Effector memory CD4-positive, alpha-beta T cell (primary cell): Measurements from ENCODE around the gene NCOA7.

Experiments used
- DNase-seq, 3 donors: peaks; one replicate each; pipeline ENCODE4 v3.0.0-alpha.2; 2020
- H3K27ac ChIP-seq: 2 replicates; pipeline ENCODE4 v1.7.0; 2013; ENCODE audit warnings: mild to moderate bottlenecking, low read length, moderate library complexity; ENCODE audit not compliant: insufficient read depth, poor library complexity, severe bottlenecking
- H3K27me3 ChIP-seq: replicated peaks from 2 replicates; pipeline ENCODE4 v1.7.0; 2013; ENCODE audit warnings: mild to moderate bottlenecking, low read length; ENCODE audit not compliant: insufficient read depth, control insufficient read depth, poor library complexity, severe bottlenecking
- H3K36me3 ChIP-seq: 2 replicates; pipeline ENCODE4 v1.7.0; 2013; ENCODE audit warnings: mild to moderate bottlenecking, low read length, moderate library complexity; ENCODE audit not compliant: control insufficient read depth, insufficient read depth
- H3K4me1 ChIP-seq: 2 replicates; pipeline ENCODE4 v1.7.0; 2013; ENCODE audit warnings: low read length, mild to moderate bottlenecking; ENCODE audit not compliant: control insufficient read depth, insufficient read depth, poor library complexity, severe bottlenecking
- H3K4me3 ChIP-seq: 2 replicates; pipeline ENCODE4 v1.7.0; 2013; ENCODE audit warnings: low read length, low read depth, mild to moderate bottlenecking; ENCODE audit not compliant: insufficient read depth, poor library complexity, severe bottlenecking
- H3K9me3 ChIP-seq: 2 replicates; pipeline ENCODE4 v1.7.0; 2013; ENCODE audit warnings: mild to moderate bottlenecking, low read length, moderate library complexity; ENCODE audit not compliant: control insufficient read depth
- total RNA-seq, 3 donors: gene quantifications; one replicate each; lab custom pipeline; 2026; lab: John Stamatoyannopoulos, UW

The NCOA7 gene
- 57.9 to 74.9 (median 68.3) reads per million in 3 donors for total RNA-seq

DNA sequence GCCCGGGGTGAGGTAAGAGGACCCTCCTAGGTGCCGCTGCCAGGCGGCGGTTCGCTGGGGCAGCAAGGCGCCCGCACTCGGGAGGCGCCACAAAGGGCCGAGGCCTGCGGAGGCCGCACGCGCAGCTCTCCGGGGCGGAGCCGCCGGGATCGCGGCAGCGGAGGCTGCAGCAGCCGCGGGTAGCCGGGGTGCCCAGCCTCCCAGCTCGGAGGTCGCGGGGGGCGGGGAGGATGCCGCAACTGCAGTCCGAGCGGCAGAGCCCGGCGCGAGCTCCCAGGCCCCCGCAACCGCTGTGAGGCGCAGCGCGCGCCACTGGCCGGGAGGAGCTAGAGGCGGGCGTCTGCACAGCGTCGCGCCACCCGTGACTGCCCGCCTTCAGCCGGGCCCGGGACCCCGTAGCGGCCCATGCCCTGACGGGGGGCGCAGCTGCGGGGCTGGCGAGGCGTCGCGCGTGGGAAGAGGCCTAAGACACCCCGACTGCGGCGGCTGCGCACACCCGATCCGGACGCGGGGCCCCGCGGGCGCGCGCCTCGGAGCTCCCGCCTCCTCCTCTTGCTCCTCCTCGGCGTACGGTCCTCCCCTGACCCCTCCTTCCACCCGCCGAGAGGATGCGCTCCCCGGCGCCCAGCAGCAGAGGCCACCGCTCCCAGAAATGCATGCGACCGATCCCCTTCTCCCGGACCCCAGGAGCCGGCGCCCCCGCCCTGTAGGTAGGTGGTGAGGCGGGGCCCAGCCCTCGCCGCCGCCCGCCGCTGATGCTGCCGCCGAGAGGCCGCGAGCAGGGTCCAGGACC, at the start of gene NCOA7:
Gene NCOA7 (plus strand): TSS at position 603 of the 793 bp plus-strand sequence. CDS start 24,395 bp downstream, outside the sequence.
- H3K4me3 ChIP-seq: peak within 1 kb of the TSS; percentile 90
- H3K27ac ChIP-seq: peak within 1 kb of the TSS; percentile 86
- peaks cover 29% of the 10 kb centered on the region for H3K4me1 ChIP-seq
- peak; percentile 64 to 73 (median 65) for DNase-seq
- H3K9me3 ChIP-seq: no peaks in the 10 kb centered on the region
- no peaks in the 10 kb centered on the region for H3K27me3 ChIP-seq
- no peaks in the 10 kb centered on the region for H3K36me3 ChIP-seq

DNA sequence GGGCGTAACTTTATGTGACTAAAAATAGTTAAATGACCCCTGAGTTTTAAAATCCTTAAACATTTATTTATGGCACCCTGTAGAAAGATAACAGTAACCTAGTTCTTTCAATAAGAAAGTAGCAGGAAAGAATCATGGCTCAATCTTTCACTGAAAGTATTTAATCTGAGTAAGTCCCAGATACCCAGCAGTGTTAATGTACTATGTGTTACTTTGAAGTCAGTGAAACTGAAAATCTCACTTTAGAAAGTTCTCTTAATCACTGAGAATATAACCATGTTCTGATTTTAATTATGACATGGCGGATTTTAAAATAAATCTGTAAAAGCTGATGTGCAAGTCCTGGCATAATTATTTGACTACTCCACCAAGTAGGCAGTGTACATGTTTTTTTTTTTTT, 49.4 kb upstream of the NCOA7 start:
- Histone ChIP-seq H3K4me3 (no peak overlapping the region), H3K9me3 (no peaks in the 10 kb centered on the region), H3K27ac (no peak overlapping the region), H3K4me1 (no peaks in the 10 kb centered on the region), H3K27me3 (peaks cover 4% of the 10 kb centered on the region), H3K36me3 (no peaks in the 10 kb centered on the region)
- no peak for DNase-seq

GRCh38 chr6:125742024-125742423, 48.7 kb upstream of the NCOA7 start:
- no peak overlapping the region for H3K27ac ChIP-seq
- H3K27me3 ChIP-seq: peaks cover 10% of the 10 kb centered on the region
- no peaks in the 10 kb centered on the region for H3K36me3 ChIP-seq
- no peak for DNase-seq
- H3K4me3 ChIP-seq: no peak overlapping the region
- no peaks in the 10 kb centered on the region for H3K9me3 ChIP-seq
- no peaks in the 10 kb centered on the region for H3K4me1 ChIP-seq

GRCh38 chr6:125742464-125743120, 48.2 kb upstream of the NCOA7 start:
- Histone ChIP-seq H3K36me3 (no peaks in the 10 kb centered on the region), H3K4me1 (no peaks in the 10 kb centered on the region), H3K9me3 (no peaks in the 10 kb centered on the region), H3K27me3 (peaks cover 10% of the 10 kb centered on the region), H3K4me3 (no peak overlapping the region), H3K27ac (no peak overlapping the region)
- DNase-seq: no peak

GRCh38 chr6:125743604-125744003, 47.2 kb upstream of the NCOA7 start:
- Histone ChIP-seq H3K27ac (no peak overlapping the region), H3K4me3 (no peak overlapping the region), H3K36me3 (no peaks in the 10 kb centered on the region), H3K4me1 (peaks cover 9% of the 10 kb centered on the region), H3K27me3 (peaks cover 15% of the 10 kb centered on the region), H3K9me3 (no peaks in the 10 kb centered on the region)
- no peak for DNase-seq

DNA sequence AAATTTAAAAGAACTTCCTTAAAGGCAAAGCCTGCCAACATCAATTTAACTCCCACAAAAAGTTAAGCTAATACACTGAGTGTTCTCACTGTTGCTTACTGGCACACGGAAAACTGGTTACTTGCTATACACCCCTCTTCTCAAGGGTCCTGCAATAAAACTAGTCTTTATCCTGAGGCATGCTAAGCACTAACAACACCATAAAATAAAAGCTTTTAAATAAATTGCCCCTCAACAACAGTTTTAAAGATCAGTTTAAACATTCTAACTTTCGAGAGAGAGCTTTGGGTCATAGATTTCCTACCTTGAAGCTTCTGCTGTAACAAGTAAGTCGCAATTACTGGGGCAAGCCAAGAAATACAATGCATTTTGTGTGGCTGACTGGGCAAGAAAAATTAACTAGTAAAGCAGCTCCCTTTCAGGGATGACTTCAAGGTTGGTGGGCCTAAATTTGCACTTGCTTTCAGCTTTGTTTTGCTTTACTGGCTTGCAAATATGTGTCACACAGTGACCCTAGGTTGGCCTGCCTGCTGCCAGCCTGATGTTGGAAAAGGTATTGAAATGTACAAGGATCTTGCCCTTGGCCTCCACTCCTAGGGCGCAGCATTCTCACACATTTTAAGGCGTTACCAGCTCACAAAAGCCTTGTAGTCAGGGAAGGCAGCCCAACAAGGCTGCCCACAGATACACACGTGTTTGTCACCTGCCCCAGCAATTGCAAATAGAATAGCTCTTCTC, 45.3 kb upstream of the NCOA7 start:
- DNase-seq: no peak
- Histone ChIP-seq H3K4me1 (peaks cover 17% of the 10 kb centered on the region), H3K4me3 (no peak overlapping the region), H3K9me3 (no peaks in the 10 kb centered on the region), H3K36me3 (no peaks in the 10 kb centered on the region), H3K27ac (no peak overlapping the region), H3K27me3 (peaks cover 26% of the 10 kb centered on the region)

DNA sequence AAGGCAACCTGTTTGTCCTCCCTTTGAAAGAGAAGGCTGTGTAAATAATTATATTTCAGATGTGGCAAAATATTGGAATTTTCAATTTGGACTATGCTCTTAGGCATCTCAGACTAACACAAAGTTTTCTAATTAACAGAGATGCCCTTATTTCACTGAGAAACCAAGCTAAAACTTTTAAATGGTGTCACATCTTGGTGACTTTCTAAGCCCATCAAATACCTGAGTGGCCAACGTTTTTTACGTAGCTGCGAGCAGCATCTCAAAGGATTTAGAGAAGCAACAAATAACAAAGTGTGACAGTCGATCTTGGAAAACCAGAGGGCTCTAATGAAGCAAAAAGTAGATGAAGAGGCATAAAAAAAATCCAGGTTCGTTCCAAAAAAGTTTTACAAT, 44.7 kb upstream of the NCOA7 start:
- H3K36me3 ChIP-seq: no peaks in the 10 kb centered on the region
- peaks cover 17% of the 10 kb centered on the region for H3K4me1 ChIP-seq
- no peak overlapping the region for H3K27ac ChIP-seq
- no peak for DNase-seq
- peaks cover 30% of the 10 kb centered on the region for H3K27me3 ChIP-seq
- H3K9me3 ChIP-seq: no peaks in the 10 kb centered on the region
- no peak overlapping the region for H3K4me3 ChIP-seq

DNA sequence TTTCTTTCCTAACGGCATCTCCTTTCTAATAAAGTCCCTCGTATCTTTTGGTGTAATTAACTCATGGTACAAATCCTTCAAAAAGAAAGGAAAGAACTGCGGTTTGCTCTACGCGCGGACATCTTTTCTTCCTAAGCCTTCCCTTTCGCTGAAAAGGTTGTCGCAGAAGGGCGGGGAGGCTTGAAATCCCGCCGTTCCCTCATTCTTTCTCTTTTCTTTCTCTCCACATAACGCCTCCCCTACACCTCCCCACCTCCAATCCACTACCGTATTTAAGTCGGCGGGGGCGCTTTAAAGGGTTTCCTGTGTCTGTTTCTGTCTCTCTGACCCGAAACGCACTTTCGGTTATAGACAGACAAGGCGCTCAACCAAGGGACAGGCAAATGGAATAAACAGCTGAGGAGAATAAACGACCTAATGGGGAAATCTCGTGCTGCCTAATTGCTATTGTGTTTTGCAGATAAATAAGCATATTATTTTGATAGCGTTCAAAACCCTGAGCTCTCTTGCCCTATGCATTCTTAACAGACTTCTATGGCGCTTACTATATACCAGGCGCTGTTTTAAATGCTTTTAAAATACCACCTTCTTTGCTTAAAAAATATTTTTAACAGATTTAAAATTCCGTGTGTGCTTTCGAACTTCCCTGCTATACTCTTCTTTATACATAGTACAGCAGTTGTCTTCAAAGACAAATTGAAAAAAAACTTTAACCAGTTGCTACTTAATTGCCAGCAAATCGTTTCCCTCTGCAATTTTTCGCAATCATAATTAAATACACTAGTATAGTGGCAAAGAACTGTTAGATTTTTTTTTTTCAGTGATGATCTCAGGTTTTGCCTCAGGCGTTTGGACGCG, 43.8 kb upstream of the NCOA7 start:
- Histone ChIP-seq H3K9me3 (no peaks in the 10 kb centered on the region), H3K4me1 (peaks cover 17% of the 10 kb centered on the region), H3K4me3 (peak overlapping the region; percentile 66), H3K27ac (no peak overlapping the region), H3K36me3 (no peaks in the 10 kb centered on the region), H3K27me3 (peaks cover 36% of the 10 kb centered on the region)
- peak; percentile 51 to 61 (median 59) for DNase-seq

GRCh38 chr6:125747589-125748405, 43.0 kb upstream of the NCOA7 start:
- Histone ChIP-seq H3K4me3 (peak overlapping the region; percentile 66), H3K36me3 (no peaks in the 10 kb centered on the region), H3K9me3 (no peaks in the 10 kb centered on the region), H3K4me1 (peaks cover 17% of the 10 kb centered on the region), H3K27ac (peak overlapping the region; percentile 12), H3K27me3 (peaks cover 36% of the 10 kb centered on the region)
- DNase-seq: no peak
